SIG-M5 (cell line): Measurements from ENCODE around the gene SLC38A9.
"Not testable (repeated sequence)": the region's sequence is repeated elsewhere in the genome, so short reads cannot be mapped to it uniquely, and the experiment has no call there.

ENCODE experiments used
- DNase-seq: peaks from one replicate; lab custom pipeline; 2025; lab: John Stamatoyannopoulos, UW

The SLC38A9 gene

GRCh38 chr5:55712023-55712859 lies at the start of gene SLC38A9:
Gene SLC38A9, minus strand, starts transcription at chr5:55712324. Its CDS starts 14,366 bp downstream, at chr5:55697958.
- DNase-seq, result peak; percentile 76

GRCh38 chr5:55761721-55762120 lies 49.6 kb upstream of the SLC38A9 start:
- not testable (repeated sequence) for DNase-seq

- DNase-seq, result no peak
Observed at GRCh38 chr5:55758714-55759113, 46.6 kb upstream of the SLC38A9 start.

GRCh38 chr5:55758231-55758630 lies 46.1 kb upstream of the SLC38A9 start:
- DNase-seq, result no peak

- DNase-seq, result no peak
Observed at GRCh38 chr5:55750499-55750898, 38.4 kb upstream of the SLC38A9 start.

- no peak for DNase-seq
Observed at GRCh38 chr5:55750063-55750462, 37.9 kb upstream of the SLC38A9 start.

- no peak for DNase-seq
Observed at GRCh38 chr5:55749387-55749786, 37.3 kb upstream of the SLC38A9 start.

- no peak for DNase-seq
Observed at GRCh38 chr5:55747778-55748318, 35.7 kb upstream of the SLC38A9 start.

GRCh38 chr5:55742778-55743177 lies 30.7 kb upstream of the SLC38A9 start:
- no peak for DNase-seq

- DNase-seq, result no peak
Observed at GRCh38 chr5:55737793-55738192, 25.7 kb upstream of the SLC38A9 start, which contains the start of gene DDX4. Gene DDX4, plus strand, starts transcription at chr5:55738061. Its CDS starts 903 bp downstream, at chr5:55738964.

GRCh38 chr5:55734658-55735057 lies 22.5 kb upstream of the SLC38A9 start:
- DNase-seq, result no peak

- no peak for DNase-seq
Observed at GRCh38 chr5:55732585-55732984, 20.5 kb upstream of the SLC38A9 start.

- no peak for DNase-seq
Observed at GRCh38 chr5:55731848-55732247, 19.7 kb upstream of the SLC38A9 start.

GRCh38 chr5:55724281-55724680 lies 12.2 kb upstream of the SLC38A9 start:
- DNase-seq, result no peak

- DNase-seq, result no peak
Observed at GRCh38 chr5:55720188-55720703, 8.1 kb upstream of the SLC38A9 start.

GRCh38 chr5:55719026-55719425 lies 6.9 kb upstream of the SLC38A9 start:
- not testable (repeated sequence) for DNase-seq

GRCh38 chr5:55715519-55716078 lies 3.5 kb upstream of the SLC38A9 start:
- DNase-seq, result no peak

GRCh38 chr5:55714749-55715148 lies 2.6 kb upstream of the SLC38A9 start:
- DNase-seq, result no peak

GRCh38 chr5:55714339-55714738 lies 2.2 kb upstream of the SLC38A9 start:
- no peak for DNase-seq

- DNase-seq, result no peak
Observed at GRCh38 chr5:55713871-55714270, 1.7 kb upstream of the SLC38A9 start.

- DNase-seq, result no peak
Observed at GRCh38 chr5:55711507-55712022, 559 bp downstream of the SLC38A9 start.

GRCh38 chr5:55708732-55709131 lies 3.4 kb downstream of the SLC38A9 start:
- DNase-seq, result no peak

GRCh38 chr5:55706230-55706629 lies 5.9 kb downstream of the SLC38A9 start:
- no peak for DNase-seq
